HG03103 (cell line): Measurements from ENCODE around the gene WSB1.
A peak's percentile ranks its signal among the peaks of the same experiment; 100 is the strongest.

Experiments used
- ATAC-seq: cut with Tn5 transposase; IDR thresholded peaks from one replicate; pipeline ENCODE4 v1.9.1; 2021; ENCODE audit warnings: low read depth; ENCODE audit not compliant: unreplicated experiment

The WSB1 gene

DNA sequence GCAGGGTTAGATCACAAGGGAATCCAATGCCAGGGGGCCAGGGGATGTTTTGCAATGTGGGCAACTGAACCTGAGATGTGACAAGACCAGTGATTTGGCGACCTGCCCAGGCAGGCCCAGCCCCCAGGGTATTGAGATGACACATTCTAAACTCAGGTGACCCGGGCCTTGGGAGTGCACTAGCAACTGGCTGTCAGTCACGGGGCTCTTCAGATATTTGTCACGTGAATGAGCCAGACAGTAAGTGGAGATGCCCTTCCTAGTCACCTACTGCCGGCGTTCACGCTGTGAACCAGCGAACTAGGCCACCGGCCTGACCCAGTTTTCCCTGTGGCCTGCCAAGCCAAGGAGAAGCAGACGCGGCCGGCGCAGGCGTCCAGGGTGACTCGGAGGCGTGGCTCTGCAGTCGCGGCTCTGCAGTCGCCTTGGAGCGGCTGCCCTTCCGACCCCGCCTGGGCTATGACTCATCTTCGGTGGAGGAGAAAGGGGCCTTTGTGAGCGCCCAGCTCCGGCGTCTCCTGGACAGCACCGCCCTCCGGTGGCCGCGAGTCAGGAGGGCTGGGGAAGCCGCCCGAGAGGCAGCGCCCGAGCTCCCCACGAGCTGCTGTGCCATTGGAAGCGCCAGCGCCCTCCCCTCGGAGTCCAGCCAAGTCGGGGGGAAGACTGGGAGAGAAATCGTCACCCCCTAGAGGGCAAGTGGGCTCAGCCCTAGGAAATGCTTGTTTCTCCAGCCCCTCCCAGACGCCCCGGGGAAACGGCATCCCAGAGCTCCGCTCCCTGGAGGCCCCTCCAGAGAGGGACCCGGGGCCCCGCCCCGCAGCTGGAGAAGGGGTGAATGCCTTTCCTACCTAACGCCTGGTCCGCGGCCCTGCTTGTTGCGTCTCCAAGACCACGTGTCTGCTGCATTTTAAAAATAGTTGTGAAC lies 38.8 kb downstream of the WSB1 start:
- peak; percentile 90 for ATAC-seq

DNA sequence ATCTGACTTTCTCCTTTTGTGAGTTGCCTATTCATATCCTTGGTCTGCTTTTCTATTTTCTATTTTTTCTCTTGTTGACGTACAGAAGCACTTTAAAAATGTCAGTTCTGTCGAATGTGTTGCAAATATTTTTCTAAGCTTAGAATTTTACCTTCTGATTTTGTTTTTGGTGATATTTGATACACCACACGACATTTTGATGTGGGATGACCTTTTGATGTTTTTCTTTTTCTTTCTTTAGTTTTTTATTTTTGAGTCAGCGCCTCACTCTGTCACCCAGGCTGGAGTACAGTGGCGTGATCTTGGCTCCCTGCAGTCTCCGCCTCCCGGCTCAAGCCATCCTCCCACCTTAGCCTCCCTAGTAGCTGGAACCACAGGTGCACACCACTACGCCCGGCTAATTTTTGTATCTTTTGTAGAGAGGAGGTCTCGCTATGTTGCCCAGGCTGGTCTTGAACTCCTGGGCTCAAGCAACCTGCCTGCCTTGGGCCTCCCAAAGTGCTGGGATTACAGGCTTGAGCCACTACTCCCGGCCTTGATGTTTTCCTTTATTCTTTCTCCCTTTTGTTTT lies 39.6 kb downstream of the WSB1 start:
- no peak for ATAC-seq

DNA sequence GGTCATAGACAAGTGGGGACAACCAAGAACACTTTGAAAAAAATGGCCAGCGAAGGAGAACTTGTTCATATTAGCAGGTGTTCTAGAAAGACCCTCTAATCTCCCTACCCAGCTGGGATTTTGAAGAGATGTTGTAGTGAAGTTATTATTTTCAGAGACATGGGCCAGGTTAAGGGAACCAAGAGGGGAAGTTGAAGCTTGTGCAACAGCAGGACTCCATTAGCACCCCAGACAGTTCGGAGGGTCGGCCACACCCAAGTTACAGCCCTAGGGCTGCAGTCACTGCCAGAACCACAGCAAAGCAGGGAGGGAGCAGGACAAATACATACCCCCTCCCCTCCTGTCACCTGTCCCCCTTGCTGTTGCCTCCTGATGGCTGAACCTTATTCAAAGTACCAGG lies 42.3 kb downstream of the WSB1 start:
- no peak for ATAC-seq

DNA sequence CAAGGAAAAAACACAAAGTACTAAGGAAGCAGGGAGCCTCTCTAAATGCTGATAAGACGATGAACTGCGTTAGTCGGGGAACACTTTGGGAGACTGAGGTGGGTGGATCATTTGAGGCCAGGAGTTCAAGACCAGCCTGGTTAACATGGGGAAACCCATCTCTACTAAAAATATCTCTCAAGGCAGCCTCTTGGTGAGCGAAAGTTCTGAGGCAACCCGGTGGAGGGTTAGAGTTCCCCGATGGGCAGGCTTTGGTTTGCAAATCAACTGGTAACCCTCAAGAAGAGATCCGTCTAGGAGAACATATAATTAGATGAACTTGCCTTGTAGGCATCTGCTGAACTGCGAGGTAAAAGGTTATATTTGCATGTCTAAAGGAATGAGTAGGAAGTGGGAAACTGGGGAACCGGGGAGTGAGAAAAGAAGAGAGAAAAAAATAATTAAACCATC lies 44.6 kb downstream of the WSB1 start:
- peak; percentile 47 for ATAC-seq

DNA sequence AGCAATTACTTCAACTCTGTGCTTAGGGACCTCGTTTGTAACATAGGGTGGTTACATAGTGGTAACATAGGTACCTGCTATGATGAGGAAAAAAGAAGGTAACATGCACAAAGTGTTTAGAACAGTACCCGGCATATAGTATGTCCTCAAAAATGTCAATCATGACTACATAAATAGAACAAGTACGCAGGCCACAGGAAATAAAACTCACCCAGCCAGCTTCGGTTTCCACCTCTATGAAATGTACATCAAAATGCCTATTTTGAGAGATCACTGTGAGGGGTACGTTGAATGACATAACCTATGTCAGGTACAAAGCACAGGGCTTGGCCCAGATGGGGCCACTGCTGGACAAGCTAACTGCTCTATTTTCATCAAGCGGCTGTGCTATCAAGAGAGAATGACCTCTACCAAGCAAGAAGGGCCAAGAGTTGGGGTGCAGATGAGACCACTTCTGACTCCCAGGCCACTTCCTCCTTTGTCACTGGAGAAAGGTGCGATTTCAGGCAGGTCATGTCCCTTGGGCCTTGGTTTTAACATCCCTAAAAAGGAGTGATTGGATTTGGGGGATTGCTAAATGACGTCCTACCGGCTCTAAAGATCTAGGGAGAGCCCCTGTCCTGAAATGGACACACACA lies 45.4 kb downstream of the WSB1 start:
- peak; percentile 47 for ATAC-seq

DNA sequence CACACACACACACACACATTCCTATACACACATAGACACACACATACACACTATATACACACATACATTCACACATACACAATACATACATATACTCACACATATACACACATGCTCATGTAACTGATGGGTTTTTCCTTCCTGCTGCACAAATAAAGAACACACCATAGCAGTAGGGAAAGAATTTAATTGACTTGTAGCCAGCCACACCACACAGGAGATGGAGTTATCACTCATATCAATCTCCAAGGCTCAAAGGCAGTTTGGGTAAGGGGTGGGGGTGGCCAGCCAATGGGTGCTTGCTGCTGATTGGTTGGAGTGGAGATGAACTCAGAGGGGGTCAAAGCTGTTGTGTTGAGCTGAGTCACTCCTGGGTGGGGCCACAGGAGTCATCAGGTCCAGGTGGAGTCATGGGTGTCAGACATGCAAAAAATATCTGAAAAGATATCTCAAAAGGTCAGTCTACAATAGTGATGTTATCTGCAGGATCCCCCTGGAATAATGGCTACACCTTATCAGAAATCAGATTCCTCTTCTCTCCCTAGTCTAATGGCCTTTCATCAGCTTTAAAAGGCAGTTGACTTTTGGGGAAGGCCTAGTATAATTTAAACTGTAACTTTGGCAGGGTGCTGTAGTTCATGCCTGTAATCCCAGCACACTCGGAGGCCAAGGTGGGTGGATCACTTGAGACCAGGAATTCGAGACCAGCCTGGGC lies 46.1 kb downstream of the WSB1 start:
- ATAC-seq: no peak

DNA sequence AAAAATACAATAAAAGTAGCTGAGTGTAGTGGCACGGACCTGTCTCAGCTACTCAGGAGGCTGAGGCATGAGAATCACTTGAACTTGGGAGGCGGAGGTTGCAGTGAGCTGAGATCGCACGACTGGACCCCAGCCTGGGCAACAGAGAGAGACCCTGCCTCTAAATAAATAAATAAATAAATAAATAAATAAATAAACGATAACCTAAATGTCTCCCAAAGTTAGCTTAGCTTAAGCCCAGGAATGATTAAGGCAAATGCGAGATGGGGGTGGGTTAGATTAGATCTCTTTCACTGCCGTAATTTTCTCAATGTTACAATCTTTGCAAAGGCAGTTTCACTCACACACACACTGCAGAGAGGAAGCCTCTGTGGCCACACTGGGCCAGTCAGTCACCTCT lies 46.7 kb downstream of the WSB1 start:
- ATAC-seq: no peak

DNA sequence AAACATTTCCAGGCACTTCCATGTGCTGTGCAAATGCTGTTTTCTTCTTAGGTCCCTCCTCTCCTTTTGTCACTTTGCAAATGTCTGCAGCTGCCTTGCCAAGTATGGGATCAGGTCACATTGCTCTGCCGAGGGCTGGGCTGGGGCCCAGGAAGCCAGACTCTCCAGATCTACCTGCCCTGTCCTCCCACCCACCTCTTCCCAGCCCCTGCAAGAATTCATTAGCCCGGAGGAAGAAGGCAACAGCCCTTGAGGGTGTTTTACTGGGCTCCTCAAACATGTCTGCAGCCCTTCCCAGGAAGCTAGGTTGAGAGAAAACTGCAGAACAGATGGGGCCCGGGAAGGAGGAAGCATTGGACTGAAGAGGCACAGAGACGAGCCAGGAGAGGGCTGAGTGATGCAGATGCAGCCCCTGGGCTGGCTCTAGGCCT lies 47.1 kb downstream of the WSB1 start:
- ATAC-seq: no peak

GRCh38 chr17:27342059-27342458 lies 48.1 kb downstream of the WSB1 start:
- ATAC-seq: no peak

DNA sequence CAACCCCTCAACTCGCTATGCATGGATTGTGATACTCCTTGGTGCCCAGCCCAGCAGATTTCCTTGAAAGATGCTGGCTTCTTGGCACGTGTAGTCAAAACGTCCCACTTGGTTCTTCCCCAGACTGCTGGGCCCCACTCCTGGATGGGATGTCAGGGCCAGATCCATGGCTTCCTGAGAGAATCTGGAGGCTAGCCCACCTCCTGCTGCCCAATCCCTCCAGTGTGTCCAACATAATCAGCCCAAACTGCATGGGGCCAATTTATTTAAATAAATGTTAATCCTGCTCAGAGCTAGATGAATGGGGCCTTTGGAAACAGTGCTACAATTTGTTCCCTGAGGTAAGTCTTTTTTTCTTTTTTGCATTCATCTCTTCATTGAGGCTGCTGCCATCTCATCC lies 49.4 kb downstream of the WSB1 start:
- ATAC-seq: no peak

GRCh38 chr17:27343977-27344607 lies 50.2 kb downstream of the WSB1 start:
- no peak for ATAC-seq

DNA sequence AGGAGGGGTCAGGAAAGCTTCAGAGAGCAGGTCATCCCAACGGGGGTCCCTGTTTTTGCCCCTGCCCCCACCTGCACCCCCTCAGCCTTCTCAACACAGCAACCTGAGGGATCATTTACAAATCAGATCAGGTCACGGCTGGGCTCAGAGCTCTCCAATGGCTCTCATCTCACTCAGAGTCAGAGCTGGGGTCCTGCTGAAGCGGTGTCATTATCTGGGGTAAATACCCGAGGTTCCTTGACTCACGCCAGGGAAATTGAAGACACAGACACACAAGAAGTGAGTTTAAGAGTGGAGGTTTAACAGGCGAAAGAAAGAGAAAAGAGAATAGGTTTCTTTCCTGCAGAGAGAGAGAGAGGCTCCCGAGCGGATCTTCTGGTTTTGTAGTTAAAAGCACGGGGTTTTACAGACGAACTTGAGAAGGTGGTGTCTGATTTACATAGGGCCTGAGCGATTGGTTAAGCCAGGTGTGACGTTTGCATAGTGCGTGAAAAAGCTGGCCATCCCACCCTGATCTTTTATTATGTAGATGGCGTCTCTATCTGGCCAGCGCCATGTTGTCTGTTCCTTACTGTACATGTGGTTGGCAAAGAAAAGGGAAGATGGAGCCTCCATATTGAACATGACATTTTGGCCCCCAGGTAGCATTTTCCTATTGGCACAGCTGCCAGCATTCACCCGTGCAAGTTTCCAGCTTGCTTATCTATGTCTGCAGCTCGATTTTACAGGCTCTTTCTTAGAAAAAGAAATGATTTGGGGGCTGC lies 51.4 kb downstream of the WSB1 start:
- ATAC-seq: no peak

GRCh38 chr17:27346228-27346899 lies 52.5 kb downstream of the WSB1 start:
- no peak for ATAC-seq

- ATAC-seq: no peak
These were observed 54.3 kb downstream of the WSB1 start for GRCh38 chr17:27348196-27348595.

DNA sequence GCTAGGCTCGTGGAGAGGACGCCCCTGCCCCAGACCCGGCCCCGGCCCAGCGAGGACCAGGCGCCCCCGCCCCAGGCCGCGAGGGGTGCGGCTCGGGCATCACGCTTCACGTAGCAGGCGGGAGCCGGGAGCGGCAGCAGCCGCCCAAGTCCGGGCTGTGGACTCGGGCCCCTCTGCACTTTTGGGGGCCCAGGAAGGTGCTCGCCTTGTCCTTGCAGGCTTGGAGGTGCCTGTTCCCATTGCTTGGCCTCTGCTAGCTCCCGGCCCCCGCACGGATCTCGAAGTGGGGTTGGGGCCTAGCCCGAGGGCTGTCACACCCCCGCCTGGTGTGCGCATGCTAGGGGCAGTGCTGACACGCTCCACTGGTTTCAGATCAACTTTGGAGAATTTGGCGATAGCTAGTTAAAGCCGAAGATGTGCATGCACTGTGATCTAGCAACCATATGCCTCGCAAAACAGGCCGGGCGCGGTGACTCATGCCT lies 55.7 kb downstream of the WSB1 start:
- ATAC-seq: no peak

- no peak for ATAC-seq
These were observed 57.8 kb downstream of the WSB1 start for GRCh38 chr17:27351759-27352158.

GRCh38 chr17:27352448-27353032 lies 58.6 kb downstream of the WSB1 start:
- ATAC-seq: no peak

DNA sequence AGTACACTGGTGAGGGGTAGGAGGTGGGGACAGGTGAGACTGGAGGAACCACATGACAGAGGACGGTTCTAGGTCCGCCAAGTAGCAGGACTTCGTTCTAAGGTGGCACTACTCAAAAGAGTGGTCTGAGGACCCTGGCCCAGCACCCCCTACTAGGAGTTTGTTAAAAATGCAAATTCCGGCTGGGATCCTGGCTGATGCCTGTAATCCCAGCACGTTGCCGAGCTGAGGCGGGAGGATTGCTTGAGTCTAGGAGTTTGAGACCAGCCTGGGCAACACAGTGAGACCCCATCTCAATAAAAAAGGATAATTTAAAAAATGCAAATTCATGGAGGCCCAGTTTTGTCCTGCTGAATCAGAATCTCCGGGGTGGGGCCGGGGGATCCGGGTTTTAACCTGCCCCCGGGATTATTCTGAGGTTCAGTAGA lies 59.1 kb downstream of the WSB1 start:
- no peak for ATAC-seq
